ENCODE results near the gene DDX60.
"Not testable (repeated sequence)": the region's sequence is repeated elsewhere in the genome, so short reads cannot be mapped to it uniquely, and the experiment has no call there.

The DDX60 gene

DNA sequence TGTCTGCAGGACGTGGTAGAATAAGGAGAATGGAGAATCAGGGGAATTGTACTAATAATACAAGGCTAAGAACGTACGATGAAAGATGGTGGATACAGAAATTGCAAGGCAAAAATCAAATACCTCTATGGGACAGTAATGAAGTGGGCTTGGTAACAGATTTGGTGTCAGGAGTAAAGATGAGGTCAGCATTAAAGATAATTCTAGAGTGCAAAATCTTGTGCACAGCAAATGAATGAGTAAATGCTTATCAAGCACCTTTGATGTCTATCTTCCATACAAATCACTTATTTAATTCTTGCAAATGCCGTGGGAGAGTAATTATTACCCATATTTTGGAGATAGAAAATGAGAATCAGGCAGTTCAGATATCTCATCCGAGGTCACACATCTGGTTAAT is 70.9 kb downstream of the DDX60 start:
- H3K4me1 ChIP-seq (ENCODE audit: insufficient read depth, low read length): no peaks in the 10 kb centered on the region
- no peak overlapping the region for H3K27ac ChIP-seq (ENCODE audit: low read length)
- H3K9me3 ChIP-seq (ENCODE audit: insufficient read depth, low read depth, low read length): peaks cover 5% of the 10 kb centered on the region
- H3K9ac ChIP-seq (ENCODE audit: low read depth, low read length): no peak overlapping the region
- no peaks in the 10 kb centered on the region for H3K27me3 ChIP-seq (ENCODE audit: insufficient read depth, low read length)
- no peak overlapping the region for H3K4me3 ChIP-seq (ENCODE audit: low read length)
- H3K36me3 ChIP-seq (ENCODE audit: insufficient read depth, low read depth, low read length): no peaks in the 10 kb centered on the region

DNA sequence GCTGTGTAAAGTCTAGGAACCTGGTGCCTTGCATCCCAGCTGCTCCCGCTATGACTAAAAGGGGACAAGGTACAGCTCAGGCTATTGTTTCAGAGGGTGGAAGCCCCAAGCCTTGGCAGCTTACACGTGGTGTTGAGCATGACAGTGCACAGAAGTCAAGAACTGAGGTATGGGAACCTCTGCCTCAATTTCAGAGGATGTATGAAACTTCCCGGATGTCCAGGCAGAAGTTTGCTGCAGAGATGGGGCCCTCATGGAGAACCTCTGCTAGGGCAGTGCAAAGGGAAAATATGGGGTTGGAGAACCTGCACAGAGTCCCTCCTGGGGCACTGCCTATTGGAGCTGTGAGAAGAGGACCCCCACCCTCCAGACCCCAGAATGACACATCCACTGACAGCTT is 76.6 kb downstream of the DDX60 start:
- Histone ChIP-seq H3K36me3 (ENCODE audit: insufficient read depth, low read depth, low read length) (no peaks in the 10 kb centered on the region), H3K9me3 (ENCODE audit: insufficient read depth, low read depth, low read length) (peaks cover 18% of the 10 kb centered on the region), H3K4me3 (ENCODE audit: low read length) (no peak overlapping the region)

DNA sequence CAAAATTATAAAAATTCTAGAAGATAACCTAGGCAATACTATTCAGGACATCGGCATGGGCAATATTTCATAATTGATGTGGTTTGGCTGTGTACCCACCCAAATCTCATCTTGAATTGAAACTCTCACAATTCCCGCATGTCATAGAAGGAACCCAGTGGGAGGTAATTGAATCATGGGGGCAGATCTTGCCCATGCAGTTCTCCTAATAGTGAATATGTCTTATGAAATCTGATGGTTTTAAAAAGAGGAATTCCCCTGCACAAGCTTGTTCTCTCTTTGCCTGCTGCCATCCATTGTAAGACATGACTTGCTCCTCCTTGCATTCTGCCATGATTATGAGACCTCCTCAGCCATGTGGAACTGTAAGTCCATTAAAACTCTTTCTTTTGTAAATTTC is 77.7 kb downstream of the DDX60 start:
- H3K27ac ChIP-seq (ENCODE audit: low read length): no peak overlapping the region
- H3K4me1 ChIP-seq (ENCODE audit: insufficient read depth, low read length): no peaks in the 10 kb centered on the region
- H3K9me3 ChIP-seq (ENCODE audit: insufficient read depth, low read depth, low read length): peaks cover 18% of the 10 kb centered on the region
- H3K4me3 ChIP-seq (ENCODE audit: low read length): no peak overlapping the region
- H3K36me3 ChIP-seq (ENCODE audit: insufficient read depth, low read depth, low read length): no peaks in the 10 kb centered on the region
- H3K27me3 ChIP-seq (ENCODE audit: insufficient read depth, low read length): no peaks in the 10 kb centered on the region
- H3K9ac ChIP-seq (ENCODE audit: low read depth, low read length): no peak overlapping the region

More for the DNA sequence above, 76.6 kb downstream of the DDX60 start:
- Histone ChIP-seq H3K9ac (ENCODE audit: low read depth, low read length) (no peak overlapping the region), H3K27ac (ENCODE audit: low read length) (no peak overlapping the region), H3K4me1 (ENCODE audit: insufficient read depth, low read length) (no peaks in the 10 kb centered on the region), H3K27me3 (ENCODE audit: insufficient read depth, low read length) (no peaks in the 10 kb centered on the region)

DNA sequence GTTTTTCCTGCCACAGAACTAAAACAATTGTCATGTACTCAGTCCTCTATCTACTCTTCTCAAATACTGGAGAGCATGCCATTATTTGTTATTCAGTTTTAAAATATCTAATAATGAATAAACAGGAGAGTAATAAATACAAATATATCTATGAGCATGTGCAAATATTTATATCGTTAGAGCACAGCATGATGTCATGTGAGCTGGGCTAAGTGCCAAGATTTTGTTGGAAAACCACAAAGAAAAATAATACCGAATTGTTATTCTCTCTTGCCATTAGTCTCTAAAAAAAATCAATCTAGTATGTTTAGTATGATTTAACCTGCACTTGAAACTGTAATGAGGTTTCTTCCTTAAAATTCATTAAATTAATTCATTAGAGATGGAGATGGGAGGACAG is 97.3 kb downstream of the DDX60 start:
- Histone ChIP-seq H3K36me3 (ENCODE audit: insufficient read depth, low read depth, low read length) (no peaks in the 10 kb centered on the region), H3K27me3 (ENCODE audit: insufficient read depth, low read length) (no peaks in the 10 kb centered on the region), H3K9ac (ENCODE audit: low read depth, low read length) (no peak overlapping the region), H3K4me3 (ENCODE audit: low read length) (no peak overlapping the region), H3K9me3 (ENCODE audit: insufficient read depth, low read depth, low read length) (no peaks in the 10 kb centered on the region), H3K4me1 (ENCODE audit: insufficient read depth, low read length) (no peaks in the 10 kb centered on the region), H3K27ac (ENCODE audit: low read length) (no peak overlapping the region)

DNA sequence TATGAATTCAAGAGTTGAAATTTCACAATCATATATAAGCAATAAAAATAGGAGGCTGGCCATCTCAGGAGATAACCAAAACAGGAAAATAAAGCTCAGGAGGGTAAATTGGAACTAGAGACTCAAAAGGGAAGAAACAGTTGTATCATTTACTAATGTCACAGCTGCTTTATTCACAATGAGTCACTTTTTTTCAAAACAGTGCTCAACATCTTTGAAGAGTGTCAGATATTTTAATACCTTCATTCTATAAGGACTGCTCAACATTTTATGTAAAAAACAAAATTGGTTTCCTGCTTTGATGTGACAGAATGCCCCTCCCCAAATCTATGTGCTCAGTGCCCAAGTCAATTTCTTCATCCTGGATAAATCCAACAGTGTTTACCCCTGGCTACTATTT is 97.7 kb downstream of the DDX60 start:
- Histone ChIP-seq H3K9ac (ENCODE audit: low read depth, low read length) (no peak overlapping the region), H3K4me1 (ENCODE audit: insufficient read depth, low read length) (no peaks in the 10 kb centered on the region), H3K27ac (ENCODE audit: low read length) (no peak overlapping the region), H3K36me3 (ENCODE audit: insufficient read depth, low read depth, low read length) (no peaks in the 10 kb centered on the region), H3K9me3 (ENCODE audit: insufficient read depth, low read depth, low read length) (no peaks in the 10 kb centered on the region), H3K4me3 (ENCODE audit: low read length) (no peak overlapping the region), H3K27me3 (ENCODE audit: insufficient read depth, low read length) (no peaks in the 10 kb centered on the region)

DNA sequence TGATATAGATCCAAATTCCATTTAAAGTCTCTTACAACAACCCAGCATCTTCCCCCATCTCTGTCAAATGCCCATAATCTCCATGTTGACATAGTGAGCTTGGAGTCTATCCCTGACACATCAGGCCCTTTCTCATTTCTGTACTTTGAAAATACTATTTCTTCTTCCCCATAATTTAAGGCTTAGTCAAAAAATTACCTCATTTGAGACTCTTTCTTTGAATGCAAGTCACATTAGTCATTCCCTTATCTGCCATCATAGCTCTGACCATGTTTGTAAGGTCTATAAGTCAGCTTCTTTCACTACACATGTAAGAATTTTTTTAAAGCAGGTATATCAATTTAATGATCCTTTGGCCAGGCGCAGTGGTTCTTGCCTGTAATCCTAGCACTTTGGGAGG is 99.9 kb downstream of the DDX60 start:
- H3K4me3 ChIP-seq (ENCODE audit: low read length): no peak overlapping the region
- no peaks in the 10 kb centered on the region for H3K9me3 ChIP-seq (ENCODE audit: insufficient read depth, low read depth, low read length)
- H3K4me1 ChIP-seq (ENCODE audit: insufficient read depth, low read length): no peaks in the 10 kb centered on the region
- H3K9ac ChIP-seq (ENCODE audit: low read depth, low read length): no peak overlapping the region
- H3K36me3 ChIP-seq (ENCODE audit: insufficient read depth, low read depth, low read length): no peaks in the 10 kb centered on the region
- no peak overlapping the region for H3K27ac ChIP-seq (ENCODE audit: low read length)
- H3K27me3 ChIP-seq (ENCODE audit: insufficient read depth, low read length): no peaks in the 10 kb centered on the region

DNA sequence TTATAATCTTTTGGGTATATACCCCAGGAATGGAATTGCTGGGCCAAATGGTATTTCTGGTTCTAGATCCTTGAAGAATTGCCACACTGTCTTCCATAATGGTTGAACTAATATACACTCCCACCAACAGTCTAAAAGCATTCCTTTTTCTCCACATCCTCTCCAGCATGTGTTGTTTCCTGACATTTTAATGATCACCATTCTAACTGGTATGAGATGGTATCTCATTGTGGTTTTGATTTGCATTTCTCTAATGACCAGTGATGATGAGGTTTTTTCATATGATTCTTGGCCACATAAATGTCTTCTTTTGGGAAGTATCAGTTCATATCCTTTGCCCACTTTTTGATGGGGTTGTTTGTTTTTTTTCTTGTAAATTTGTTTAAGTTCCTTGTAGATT is 105.0 kb downstream of the DDX60 start:
- not testable (repeated sequence) for H3K27me3 ChIP-seq (ENCODE audit: insufficient read depth, low read length); H3K4me1 ChIP-seq (ENCODE audit: insufficient read depth, low read length); H3K4me3 ChIP-seq (ENCODE audit: low read length); H3K36me3 ChIP-seq (ENCODE audit: insufficient read depth, low read depth, low read length); H3K9ac ChIP-seq (ENCODE audit: low read depth, low read length); H3K9me3 ChIP-seq (ENCODE audit: insufficient read depth, low read depth, low read length); H3K27ac ChIP-seq (ENCODE audit: low read length)

DNA sequence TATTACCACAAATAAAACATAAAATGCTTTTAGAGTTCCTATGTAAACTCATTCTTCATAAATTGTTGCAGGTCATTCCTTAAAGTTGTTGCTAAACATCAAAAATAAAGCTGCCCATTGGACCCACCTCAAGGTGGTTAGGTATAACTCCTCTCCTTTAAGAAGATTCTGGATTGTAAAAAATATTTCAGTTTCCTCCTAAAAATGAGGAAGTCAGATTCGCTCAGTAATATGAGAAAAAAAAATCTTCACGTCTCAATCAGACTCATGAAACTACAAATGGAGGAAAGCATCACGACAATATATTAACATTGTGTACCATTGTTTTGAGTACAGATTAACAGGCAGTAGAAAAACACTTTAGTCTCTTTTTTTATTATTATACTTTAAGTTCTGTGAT is 105.9 kb downstream of the DDX60 start:
- Histone ChIP-seq H3K27me3 (ENCODE audit: insufficient read depth, low read length) (no peaks in the 10 kb centered on the region), H3K9me3 (ENCODE audit: insufficient read depth, low read depth, low read length) (no peaks in the 10 kb centered on the region), H3K4me3 (ENCODE audit: low read length) (no peak overlapping the region), H3K36me3 (ENCODE audit: insufficient read depth, low read depth, low read length) (no peaks in the 10 kb centered on the region), H3K4me1 (ENCODE audit: insufficient read depth, low read length) (no peaks in the 10 kb centered on the region), H3K9ac (ENCODE audit: low read depth, low read length) (no peak overlapping the region), H3K27ac (ENCODE audit: low read length) (no peak overlapping the region)

DNA sequence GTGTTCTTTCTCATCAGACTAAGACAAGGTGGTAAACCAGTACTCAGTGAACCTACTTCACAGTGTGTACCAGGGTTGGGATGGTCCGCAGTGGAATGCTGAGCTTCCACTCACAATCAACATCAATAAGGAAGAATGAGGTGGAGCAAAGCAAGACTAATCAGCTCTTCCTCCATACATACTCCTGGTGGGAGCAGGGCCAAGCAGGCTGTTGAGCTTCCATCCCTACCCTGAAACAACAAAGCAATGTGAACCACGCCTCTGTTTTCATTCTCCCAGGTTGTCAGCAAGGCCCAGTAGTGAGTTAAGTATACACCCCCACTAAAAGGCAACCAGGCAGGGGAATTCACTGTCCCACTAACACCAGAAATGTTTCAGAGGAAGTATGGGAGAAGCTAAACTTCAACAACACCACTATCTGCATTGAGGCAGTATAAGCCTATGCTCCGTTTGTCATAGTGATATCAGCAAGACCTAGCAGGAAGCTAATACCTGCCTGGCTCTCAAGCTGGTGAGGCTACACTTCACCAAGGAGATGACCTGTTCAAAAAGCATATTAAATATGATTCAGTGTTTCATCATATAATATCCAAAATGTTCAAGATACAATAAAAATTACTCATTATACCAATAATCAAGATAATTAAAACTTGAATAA is 109.5 kb downstream of the DDX60 start:
- peaks cover 12% of the 10 kb centered on the region for H3K9me3 ChIP-seq (ENCODE audit: insufficient read depth, low read depth, low read length)
- no peak overlapping the region for H3K4me3 ChIP-seq (ENCODE audit: low read length)
- no peaks in the 10 kb centered on the region for H3K27me3 ChIP-seq (ENCODE audit: insufficient read depth, low read length)
- no peak overlapping the region for H3K27ac ChIP-seq (ENCODE audit: low read length)
- H3K4me1 ChIP-seq (ENCODE audit: insufficient read depth, low read length): no peaks in the 10 kb centered on the region
- no peak overlapping the region for H3K9ac ChIP-seq (ENCODE audit: low read depth, low read length)
- no peaks in the 10 kb centered on the region for H3K36me3 ChIP-seq (ENCODE audit: insufficient read depth, low read depth, low read length)

DNA sequence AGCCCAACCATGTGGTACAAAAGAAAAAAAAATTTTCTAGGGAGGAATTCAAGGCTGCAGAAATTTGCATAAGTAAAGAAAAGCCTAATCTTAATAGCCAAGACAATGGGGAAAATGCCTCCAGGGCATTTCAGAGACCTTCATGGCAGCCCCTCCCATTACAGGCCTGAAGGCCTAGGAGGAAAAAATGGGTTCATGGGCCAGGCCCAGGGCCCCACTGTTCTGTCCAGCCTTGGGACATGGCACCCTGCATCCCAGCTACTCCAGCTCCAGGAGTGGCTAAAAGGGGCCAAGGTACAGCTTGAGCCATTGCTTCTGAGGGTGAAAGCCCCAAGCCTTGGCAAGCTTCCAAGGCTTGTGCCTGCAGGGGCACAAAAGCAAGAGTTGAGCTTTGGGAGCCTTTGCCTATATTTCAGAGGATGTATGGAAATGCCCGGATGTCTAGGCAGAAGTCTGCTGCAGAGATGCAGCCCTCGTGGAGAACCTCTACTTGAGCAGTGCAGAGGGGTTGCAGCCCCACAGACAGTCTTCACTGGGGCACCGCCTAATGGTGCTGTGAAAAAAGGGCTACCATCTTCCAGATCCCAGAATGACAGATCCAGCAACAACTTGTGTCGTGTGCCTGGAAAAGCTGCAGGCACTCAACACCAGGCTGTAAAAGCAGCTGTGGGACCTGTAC is 115.2 kb downstream of the DDX60 start:
- Histone ChIP-seq H3K27me3 (ENCODE audit: insufficient read depth, low read length) (no peaks in the 10 kb centered on the region), H3K9me3 (ENCODE audit: insufficient read depth, low read depth, low read length) (peaks cover 33% of the 10 kb centered on the region), H3K27ac (ENCODE audit: low read length) (no peak overlapping the region), H3K9ac (ENCODE audit: low read depth, low read length) (no peak overlapping the region), H3K36me3 (ENCODE audit: insufficient read depth, low read depth, low read length) (no peaks in the 10 kb centered on the region), H3K4me1 (ENCODE audit: insufficient read depth, low read length) (no peaks in the 10 kb centered on the region), H3K4me3 (ENCODE audit: low read length) (no peak overlapping the region)

DNA sequence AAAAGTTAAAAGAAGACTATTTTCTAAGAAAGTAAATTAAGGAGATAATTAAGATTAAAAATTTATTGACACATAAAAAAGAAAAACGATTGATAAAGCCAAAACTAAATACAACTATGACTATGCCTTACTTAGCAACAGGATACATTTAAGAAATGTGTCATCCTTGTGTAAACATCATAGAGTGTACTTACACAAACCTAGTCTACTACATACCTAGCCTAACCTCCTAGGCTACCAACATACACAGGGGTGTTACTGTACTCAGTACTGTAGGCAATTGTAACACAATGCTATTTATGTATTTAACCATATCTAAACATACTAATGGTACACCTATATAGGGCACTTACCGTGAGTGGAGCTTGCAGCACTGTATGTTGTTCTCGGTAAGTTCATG is 117.9 kb downstream of the DDX60 start:
- H3K27ac ChIP-seq (ENCODE audit: low read length): no peak overlapping the region

DNA sequence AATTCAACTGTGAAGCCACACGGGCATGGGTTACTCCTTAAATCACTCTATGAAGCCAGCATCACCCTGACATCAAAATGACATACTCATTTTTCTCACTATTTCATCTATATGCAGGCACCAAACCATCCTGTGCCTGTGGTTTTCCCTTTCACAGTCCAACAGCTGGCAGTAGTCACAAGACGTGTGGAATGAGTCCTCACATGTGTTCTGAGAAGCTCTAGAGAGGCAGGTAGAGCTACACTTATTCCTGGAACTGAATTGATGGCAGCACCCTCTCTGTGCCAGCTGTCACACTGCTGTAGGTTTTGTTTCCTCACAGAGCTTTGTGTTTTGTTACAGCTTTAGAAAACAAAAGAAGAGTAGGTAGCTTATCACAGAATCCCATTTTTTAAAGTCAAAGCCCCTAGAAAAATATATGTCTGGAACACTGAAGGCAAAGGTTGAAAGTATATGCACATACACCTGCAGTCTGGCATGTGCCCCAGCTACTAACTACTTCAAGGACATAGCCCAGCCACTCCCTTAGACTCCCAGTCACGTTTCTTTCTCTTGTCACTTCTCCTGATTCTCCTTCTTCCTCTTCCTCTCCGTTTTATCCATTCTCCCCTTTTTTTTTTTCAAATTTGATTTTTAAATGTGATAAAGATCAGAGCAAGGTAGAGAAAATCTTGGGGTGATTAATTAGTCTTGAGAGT is 119.1 kb downstream of the DDX60 start:
- Histone ChIP-seq H3K27me3 (ENCODE audit: insufficient read depth, low read length) (no peaks in the 10 kb centered on the region), H3K9ac (ENCODE audit: low read depth, low read length) (no peak overlapping the region), H3K4me1 (ENCODE audit: insufficient read depth, low read length) (no peaks in the 10 kb centered on the region), H3K36me3 (ENCODE audit: insufficient read depth, low read depth, low read length) (no peaks in the 10 kb centered on the region), H3K9me3 (ENCODE audit: insufficient read depth, low read depth, low read length) (peaks cover 25% of the 10 kb centered on the region), H3K4me3 (ENCODE audit: low read length) (no peak overlapping the region), H3K27ac (ENCODE audit: low read length) (no peak overlapping the region)

More for the DNA sequence above, 117.9 kb downstream of the DDX60 start:
- H3K36me3 ChIP-seq (ENCODE audit: insufficient read depth, low read depth, low read length): no peaks in the 10 kb centered on the region
- H3K9ac ChIP-seq (ENCODE audit: low read depth, low read length): no peak overlapping the region
- no peaks in the 10 kb centered on the region for H3K4me1 ChIP-seq (ENCODE audit: insufficient read depth, low read length)
- no peak overlapping the region for H3K4me3 ChIP-seq (ENCODE audit: low read length)
- H3K9me3 ChIP-seq (ENCODE audit: insufficient read depth, low read depth, low read length): peaks cover 33% of the 10 kb centered on the region
- no peaks in the 10 kb centered on the region for H3K27me3 ChIP-seq (ENCODE audit: insufficient read depth, low read length)

Data from iPS-20b (cell line).